ENCODE measurements around the gene GPATCH8. TPM values are rescaled to one million over a fixed set of nuclear protein-coding genes. Genes with fewer than 3 reads are reported as not detected.

Gene GPATCH8
- total and polyA plus RNA-seq, 2 of the 8 experiments (the other 6 are each of a cell fraction or from before 2014, with no cell fraction given) = 20.5 to 58.1 TPM

DNA sequence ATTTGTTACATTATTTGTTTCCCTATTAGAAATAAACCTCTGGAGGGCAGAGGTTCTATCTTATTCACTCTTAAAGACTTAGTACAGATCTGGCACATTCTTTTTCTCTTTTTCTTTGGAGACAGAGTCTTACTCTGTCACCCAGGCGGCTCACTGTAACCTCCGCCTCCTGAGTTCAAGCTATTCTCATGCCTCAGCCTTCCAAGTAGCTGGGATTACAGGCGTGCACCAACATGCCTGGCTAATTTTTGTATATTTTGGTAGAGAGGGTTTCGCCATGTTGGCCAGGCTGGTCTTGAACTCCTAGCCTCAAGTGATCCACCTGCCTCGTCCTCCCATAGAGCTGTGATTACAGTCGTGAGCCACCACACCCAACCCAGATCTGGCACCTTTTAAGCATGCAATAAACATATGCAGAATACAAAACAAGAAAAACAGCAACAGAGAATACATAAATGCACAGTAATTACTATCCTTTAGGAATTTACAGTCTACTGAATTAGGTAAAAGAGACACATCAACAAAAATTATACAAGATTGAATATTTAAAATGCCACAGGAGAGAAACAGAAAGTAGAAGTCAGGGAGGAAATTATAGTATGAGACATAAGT lies 52.1 kb downstream of the GPATCH8 start:
- Histone ChIP-seq H2BK120ac (replicated peaks; ENCODE audit: low read depth, low read length) (no peak overlapping the region), H4K91ac (replicated peaks; ENCODE audit: insufficient read length, low read length) (no peak overlapping the region), H3K36me3 (ENCODE audit: control insufficient read depth in 2 of 4, insufficient read depth in 4 of 4, low read length in 3 of 4) (no peaks in the 10 kb centered on the region), H2BK20ac (ENCODE audit: low read length) (no peak overlapping the region), H2AK5ac (ENCODE audit: low read depth, low read length) (no peak overlapping the region), H3K18ac (ENCODE audit: extremely low read depth, low read length) (no peak overlapping the region), H4K5ac (ENCODE audit: insufficient read length, low read depth, low read length) (no peak overlapping the region), H3K4me3 (ENCODE audit: extremely low read depth in 1 of 4, insufficient read depth in 2 of 4, low read depth in 3 of 4, low read length in 4 of 4) (no peak overlapping the region), H2BK15ac (ENCODE audit: low read length) (no peak overlapping the region), H4K8ac (ENCODE audit: extremely low read depth, insufficient read depth, low read length) (no peak overlapping the region), H2BK5ac (ENCODE audit: low read depth, low read length) (no peak overlapping the region), H3K4me2 (ENCODE audit: insufficient read depth in 1 of 2, low read depth in 2 of 2, low read length in 2 of 2) (no peak overlapping the region), H2AFZ (ENCODE audit: low read length) (no peak overlapping the region), H2BK12ac (ENCODE audit: low read depth, low read length) (no peak overlapping the region), H3K14ac (ENCODE audit: insufficient read length) (no peak overlapping the region), H3K27me3 (replicated peaks in 1 of 4; ENCODE audit: control insufficient read depth in 3 of 4, extremely low read depth in 1 of 4, insufficient read depth in 3 of 4, low read length in 3 of 4) (no peaks in the 10 kb centered on the region), H3K23me2 (ENCODE audit: low read depth, low read length) (no peaks in the 10 kb centered on the region), H3K4me1 (replicated peaks in 1 of 4; ENCODE audit: control insufficient read depth in 3 of 4, insufficient read depth in 4 of 4, low read length in 3 of 4) (no peaks in the 10 kb centered on the region), H3K27ac (ENCODE audit: low read depth, low read length) (no peak overlapping the region), H3K9ac (replicated peaks in 1 of 4; ENCODE audit: extremely low read depth in 1 of 4, low read depth in 3 of 4, low read length in 3 of 4) (no peak overlapping the region), H4K20me1 (replicated peaks in 1 of 2; ENCODE audit: control insufficient read depth in 1 of 2, insufficient read depth in 2 of 2, low read length in 2 of 2) (peaks cover 0 to 4% of the 10 kb centered on the region in 2 experiments), H3K79me1 (ENCODE audit: low read depth, low read length) (no peaks in the 10 kb centered on the region; the same call in 1 of the 2 replicates), H3K56ac (replicated peaks; ENCODE audit: insufficient read length, low read depth, low read length) (no peak overlapping the region), H3K23ac (ENCODE audit: insufficient read length) (no peak overlapping the region), H3K79me2 (ENCODE audit: control insufficient read depth in 1 of 2, insufficient read depth in 2 of 2, low read length in 2 of 2) (peaks cover 0 to 4% of the 10 kb centered on the region in 2 experiments; a peak in 2 of 4 replicates), H3K4ac (replicated peaks; ENCODE audit: insufficient read length, low read depth, low read length) (no peak overlapping the region), H3K9me3 (ENCODE audit: insufficient read depth in 2 of 2, low read depth in 1 of 2, low read length in 1 of 2) (no peaks in the 10 kb centered on the region)
- FAIRE-seq (no peak), DNase-seq (ENCODE audit: low read depth in 1 of 2, low spot score in 2 of 2) (no peak)
- ChIA-PET POLR2A (ENCODE audit: partially characterized antibody) (no interaction called here), CTCF (ENCODE audit: partially characterized antibody) (interaction anchor here (0.6 kb wide), 1 partner anchor 1510 kb away, joined by 5 read pairs; no protein-coding TSS in a partner anchor)
- WGBS, 2 experiments (ENCODE audit: extremely low coverage in 1 of 2, insufficient coverage in 1 of 2, insufficient read length in 1 of 2, insufficient replicate concordance in 2 of 2, low coverage in 1 of 2, low lambda C conversion rate in 2 of 2, missing lambda C conversion rate in 1 of 2) = 74% methylated on average over 6 of the region's 6 CpGs; no CpG with 5 or more reads in 1 of the 2 experiments
- TF ChIP-seq, protein P1, sequence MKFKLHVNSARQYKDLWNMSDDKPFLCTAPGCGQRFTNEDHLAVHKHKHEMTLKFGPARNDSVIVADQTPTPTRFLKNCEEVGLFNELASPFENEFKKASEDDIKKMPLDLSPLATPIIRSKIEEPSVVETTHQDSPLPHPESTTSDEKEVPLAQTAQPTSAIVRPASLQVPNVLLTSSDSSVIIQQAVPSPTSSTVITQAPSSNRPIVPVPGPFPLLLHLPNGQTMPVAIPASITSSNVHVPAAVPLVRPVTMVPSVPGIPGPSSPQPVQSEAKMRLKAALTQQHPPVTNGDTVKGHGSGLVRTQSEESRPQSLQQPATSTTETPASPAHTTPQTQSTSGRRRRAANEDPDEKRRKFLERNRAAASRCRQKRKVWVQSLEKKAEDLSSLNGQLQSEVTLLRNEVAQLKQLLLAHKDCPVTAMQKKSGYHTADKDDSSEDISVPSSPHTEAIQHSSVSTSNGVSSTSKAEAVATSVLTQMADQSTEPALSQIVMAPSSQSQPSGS (IDR thresholded peaks at IDR 0.05; ENCODE audit: low read length) = no peak
- TF ChIP-seq RNF2 (IDR thresholded peaks at IDR 0.05; ENCODE audit: borderline replicate concordance, low read depth, low read length, missing control alignments, poor library complexity, severe bottlenecking) (no peak), SUZ12 (IDR thresholded peaks at IDR 0.05; ENCODE audit: low read length) (no peak), SIX5 (IDR thresholded peaks at IDR 0.05; ENCODE audit: low read depth, low read length) (no peak), KDM5A (IDR thresholded peaks at IDR 0.05; ENCODE audit: low read length) (no peak), RAD21 (IDR thresholded peaks at IDR 0.05 in 1 of 2, conservative IDR thresholded peaks at IDR 0.05 in 1 of 2; ENCODE audit: low read depth in 2 of 2, low read length in 2 of 2) (no peak), EZH2 (IDR thresholded peaks at IDR 0.05; ENCODE audit: low read depth, low read length, severe bottlenecking) (no peak), BACH1 (IDR thresholded peaks at IDR 0.05; ENCODE audit: low read length) (no peak), RXRA (IDR thresholded peaks at IDR 0.05; ENCODE audit: insufficient read depth, low read depth, low read length) (no peak), ZNF274 (IDR thresholded peaks at IDR 0.05; ENCODE audit: borderline replicate concordance, extremely low read depth, low read length) (no peak)

All from H1 (cell line).